HG02642 (cell line): ENCODE results near the gene CPSF7.
A peak's percentile ranks its signal among the peaks of the same experiment; 100 is the strongest.
"Not testable (repeated sequence)": the region's sequence is repeated elsewhere in the genome, so short reads cannot be mapped to it uniquely, and the experiment has no call there.

Experiments
- ATAC-seq: cut with Tn5 transposase; IDR thresholded peaks from one replicate; pipeline ENCODE4 v1.9.1; 2021; ENCODE audit warnings: mild to moderate bottlenecking; ENCODE audit not compliant: unreplicated experiment, poor library complexity

CPSF7 gene

GRCh38 chr11:61445516-61445915 lies 15.7 kb upstream of the CPSF7 start:
- no peak for ATAC-seq

- no peak for ATAC-seq
Measured at GRCh38 chr11:61442616-61443015, 12.8 kb upstream of the CPSF7 start.

GRCh38 chr11:61439615-61440014 lies 9.8 kb upstream of the CPSF7 start:
- no peak for ATAC-seq

GRCh38 chr11:61437496-61437895 lies 7.7 kb upstream of the CPSF7 start:
- ATAC-seq, result no peak

GRCh38 chr11:61430839-61431238 lies 1.1 kb upstream of the CPSF7 start:
- not testable (repeated sequence) for ATAC-seq

- ATAC-seq, result peak; percentile 62
Measured at GRCh38 chr11:61429346-61429690, 457 bp downstream of the CPSF7 start.

- ATAC-seq, result no peak
Measured at GRCh38 chr11:61425367-61426131, 4.2 kb downstream of the CPSF7 start.

- ATAC-seq, result no peak
Measured at GRCh38 chr11:61422226-61422625, 7.5 kb downstream of the CPSF7 start.

GRCh38 chr11:61418136-61418535 lies 11.6 kb downstream of the CPSF7 start:
- ATAC-seq, result no peak

GRCh38 chr11:61417670-61418069 lies 12.1 kb downstream of the CPSF7 start:
- ATAC-seq, result no peak

GRCh38 chr11:61416941-61417340 lies 12.8 kb downstream of the CPSF7 start:
- no peak for ATAC-seq

GRCh38 chr11:61415381-61415780 lies 14.4 kb downstream of the CPSF7 start:
- no peak for ATAC-seq

- no peak for ATAC-seq
Measured at GRCh38 chr11:61414547-61414946, 15.2 kb downstream of the CPSF7 start.

GRCh38 chr11:61413496-61413895 lies 16.3 kb downstream of the CPSF7 start:
- no peak for ATAC-seq

- no peak for ATAC-seq
Measured at GRCh38 chr11:61411589-61411988, 18.2 kb downstream of the CPSF7 start.

GRCh38 chr11:61406991-61407728 lies 22.6 kb downstream of the CPSF7 start:
- no peak for ATAC-seq

- ATAC-seq, result no peak
Measured at GRCh38 chr11:61406067-61406466, 23.7 kb downstream of the CPSF7 start.

- no peak for ATAC-seq
Measured at GRCh38 chr11:61404641-61405040, 25.1 kb downstream of the CPSF7 start.

- no peak for ATAC-seq
Measured at GRCh38 chr11:61404103-61404502, 25.7 kb downstream of the CPSF7 start.

- no peak for ATAC-seq
Measured at GRCh38 chr11:61403658-61404057, 26.1 kb downstream of the CPSF7 start.

- no peak for ATAC-seq
Measured at GRCh38 chr11:61401573-61401972, 28.2 kb downstream of the CPSF7 start.

GRCh38 chr11:61401173-61401572 lies 28.6 kb downstream of the CPSF7 start:
- ATAC-seq, result no peak
